Activated CD8-positive, alpha-beta memory T cell treated with anti-CD3 and anti-CD28 coated beads for 1 hour (primary cell): ENCODE measurements around the gene DENND5A.

Source experiments
- DNase-seq, 2 donors: peaks; one replicate each; pipeline ENCODE4 v3.0.0-alpha.2; 2020; ENCODE audit warnings: low read depth in 1 of 2; ENCODE audit errors: extremely low read depth in 1 of 2

Gene DENND5A

DNA sequence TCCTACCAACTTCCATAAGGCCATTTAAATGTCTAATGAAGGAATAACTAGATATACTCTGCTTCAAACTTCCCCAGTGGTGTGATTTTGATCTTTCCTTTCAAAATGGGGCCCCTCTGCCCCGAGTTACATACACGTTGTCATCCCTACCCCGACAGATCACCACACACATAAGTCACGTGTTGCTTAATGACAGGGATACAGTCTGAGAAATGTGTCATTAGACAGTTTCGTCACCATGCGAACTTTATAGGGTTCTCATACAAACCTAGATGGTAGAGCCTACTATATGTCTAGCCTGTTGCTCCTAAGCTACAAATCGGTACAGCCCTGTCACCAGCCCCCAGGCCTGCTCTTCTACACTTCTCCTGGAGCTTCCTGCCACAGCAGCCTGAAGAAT lies 124.0 kb downstream of the DENND5A start:
- DNase-seq: no peak

DNA sequence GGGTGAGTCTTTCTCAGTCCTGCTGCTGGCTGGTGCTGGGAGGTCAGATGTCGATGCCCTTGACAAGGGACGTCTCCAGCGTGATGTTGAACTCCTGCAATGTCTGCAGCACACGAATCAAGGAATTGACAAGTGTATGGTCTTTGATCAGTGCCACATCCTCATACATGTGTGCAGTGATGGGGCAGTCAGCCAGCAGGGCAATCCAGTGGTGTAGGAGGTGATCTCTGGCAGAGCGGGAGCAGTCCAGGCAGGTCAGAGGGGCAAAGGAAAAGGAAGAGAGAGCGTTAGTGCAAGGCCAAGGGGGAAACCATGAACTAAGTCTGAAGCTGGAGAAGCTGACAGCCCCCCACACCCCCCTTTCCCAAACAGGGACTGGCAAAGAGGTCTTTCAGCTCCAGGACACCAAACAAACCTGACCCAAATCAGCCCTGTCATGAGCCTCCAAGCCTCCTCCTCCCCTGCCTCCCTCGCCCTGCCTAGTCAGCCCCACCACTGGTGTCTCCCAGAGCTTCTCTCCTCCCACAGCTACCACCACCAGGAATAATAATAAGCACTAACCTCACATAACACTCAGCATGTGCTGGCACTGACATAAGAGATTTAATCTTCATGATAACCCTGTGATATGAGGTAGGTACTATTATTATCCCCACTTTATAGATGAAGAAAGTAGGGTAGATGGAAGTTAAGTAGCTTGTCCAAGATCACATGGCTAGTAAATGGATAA lies 125.4 kb downstream of the DENND5A start:
- DNase-seq: no peak

DNA sequence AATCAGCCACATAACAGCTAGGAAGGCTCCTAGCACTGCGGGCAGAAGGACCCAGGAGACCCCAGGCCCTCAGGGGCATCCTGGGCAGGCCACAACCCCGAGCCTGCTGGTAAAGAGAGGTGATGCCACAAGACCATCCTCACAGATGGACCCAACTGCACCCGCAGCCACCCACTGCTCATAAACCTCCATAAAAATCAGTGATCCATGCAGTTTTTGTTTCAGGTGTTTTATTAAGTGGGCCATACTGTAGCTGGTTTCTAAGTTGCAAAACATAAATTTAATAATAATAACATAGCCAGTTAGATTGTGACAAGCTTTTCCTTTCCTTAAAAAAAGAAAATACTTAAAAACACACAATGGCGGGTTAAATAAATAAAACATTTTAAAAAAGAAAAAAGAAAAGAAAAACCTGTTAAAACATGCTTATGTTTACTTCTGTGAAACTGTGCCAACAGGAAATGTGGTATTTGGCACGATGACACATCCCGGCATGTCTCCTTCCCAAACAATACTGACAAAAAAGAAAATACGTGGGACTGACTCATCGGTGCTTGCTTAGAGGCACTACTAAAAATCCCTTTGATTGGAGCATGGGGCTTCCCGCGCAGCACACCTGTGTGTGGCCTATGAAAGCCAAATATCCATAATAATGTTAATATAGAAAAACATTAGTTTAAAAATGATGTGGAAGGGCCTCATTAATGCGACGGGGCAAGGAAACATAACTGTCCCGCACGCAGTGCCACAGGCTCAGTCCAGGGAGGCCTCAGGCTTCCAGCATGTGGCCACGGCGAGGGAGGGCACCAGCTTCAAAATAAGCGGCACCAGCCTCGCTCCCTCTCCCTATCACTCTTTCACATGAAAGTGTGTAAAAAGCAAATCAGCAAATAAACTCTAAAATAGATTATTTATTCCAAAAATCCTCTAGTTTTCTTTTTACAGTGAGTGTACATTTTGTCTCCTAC lies 126.3 kb downstream of the DENND5A start:
- no peak for DNase-seq

DNA sequence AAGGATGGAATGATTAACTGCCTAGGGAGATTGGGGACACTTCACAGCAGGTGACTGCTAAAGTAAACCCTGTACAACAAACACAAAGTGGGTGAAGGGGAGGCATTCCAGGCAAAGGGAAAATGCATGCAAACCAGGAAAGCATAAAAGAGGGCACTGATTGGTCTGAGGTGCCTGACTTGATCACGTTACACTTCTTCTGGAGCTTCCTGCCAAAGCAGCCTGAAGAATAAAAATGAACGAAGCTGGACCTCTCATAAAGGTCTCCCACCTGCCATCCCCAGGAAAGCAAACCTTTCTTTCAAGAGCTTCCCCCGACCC lies 127.1 kb downstream of the DENND5A start:
- DNase-seq: no peak

DNA sequence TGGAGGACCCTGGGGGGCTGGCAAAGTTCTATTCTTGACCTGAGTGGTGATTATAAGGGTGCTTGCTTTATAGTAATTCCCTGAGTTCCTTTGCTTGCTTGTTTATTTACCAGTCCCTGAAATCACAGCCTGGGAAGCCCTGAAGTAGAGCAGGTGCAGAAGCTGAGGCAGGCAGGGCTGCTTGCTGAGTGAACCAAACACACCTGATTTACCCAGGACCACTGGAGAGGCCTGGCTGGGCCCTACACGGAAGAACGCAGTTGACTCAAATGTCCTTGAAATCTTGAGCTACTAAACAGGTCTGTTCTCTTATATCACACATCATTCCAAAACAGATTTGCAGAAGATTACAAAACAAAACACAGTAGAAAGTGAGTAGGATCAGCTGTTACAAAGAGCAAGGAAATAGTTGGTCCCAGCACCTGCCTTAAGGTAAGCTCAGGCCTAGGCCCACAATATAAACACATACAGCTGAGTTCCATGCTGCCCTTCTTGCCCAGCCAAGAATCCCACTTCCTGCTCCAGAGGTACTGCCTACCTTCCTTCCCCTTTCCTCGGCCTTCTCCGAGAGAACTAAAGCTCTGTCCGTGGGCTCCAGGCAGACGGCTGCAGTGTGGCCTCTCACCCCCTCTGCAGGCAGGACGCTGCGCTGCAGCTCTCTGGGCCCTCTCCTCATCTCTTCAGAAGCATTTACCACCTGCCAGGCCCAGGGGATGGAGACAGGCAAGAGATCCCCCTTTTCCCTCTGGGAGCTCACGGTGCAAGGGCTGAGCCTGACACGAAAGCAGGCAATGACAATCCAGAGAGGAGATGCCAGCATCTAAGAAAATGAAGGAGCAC lies 127.6 kb downstream of the DENND5A start:
- DNase-seq: peak in 1 of 2 donors; percentile 51

DNA sequence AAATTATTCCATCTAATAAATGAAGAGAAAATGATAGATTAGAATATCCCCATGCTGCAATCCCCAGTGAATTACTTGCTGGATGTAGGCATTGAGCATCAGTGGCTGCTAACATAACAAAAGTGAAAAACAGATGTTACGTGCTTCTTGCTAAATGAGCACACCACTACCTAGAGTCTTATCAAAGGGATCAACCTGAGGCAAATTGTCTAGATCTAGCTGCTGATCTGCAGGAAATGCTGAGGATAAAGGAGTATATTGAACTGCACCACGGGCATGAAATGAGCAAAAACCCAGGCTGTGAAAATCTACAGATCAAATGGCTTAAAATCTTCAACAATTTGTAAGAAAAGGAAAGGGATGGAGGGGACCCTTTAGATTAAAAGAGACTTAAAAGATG lies 128.4 kb downstream of the DENND5A start:
- no peak for DNase-seq

DNA sequence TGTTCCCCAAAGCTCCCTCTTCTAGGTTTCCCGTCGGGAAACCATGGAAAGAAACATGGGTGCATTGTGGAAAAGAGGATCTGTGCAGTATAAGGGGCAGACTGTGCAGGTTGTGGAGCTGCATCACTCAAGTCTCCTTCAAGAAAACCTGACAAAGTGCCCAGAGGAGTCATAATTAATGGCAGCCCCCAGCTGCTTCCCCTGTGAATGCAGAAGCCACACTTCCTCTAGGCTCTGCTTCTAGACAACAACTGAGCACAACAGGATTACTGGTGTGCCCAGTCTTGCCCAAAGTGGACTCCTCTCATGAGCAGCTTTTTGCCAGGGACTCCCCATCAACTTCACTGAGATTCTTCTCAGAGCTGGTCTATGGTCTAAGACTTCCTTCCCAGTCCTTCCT lies 131.2 kb downstream of the DENND5A start:
- no peak for DNase-seq

DNA sequence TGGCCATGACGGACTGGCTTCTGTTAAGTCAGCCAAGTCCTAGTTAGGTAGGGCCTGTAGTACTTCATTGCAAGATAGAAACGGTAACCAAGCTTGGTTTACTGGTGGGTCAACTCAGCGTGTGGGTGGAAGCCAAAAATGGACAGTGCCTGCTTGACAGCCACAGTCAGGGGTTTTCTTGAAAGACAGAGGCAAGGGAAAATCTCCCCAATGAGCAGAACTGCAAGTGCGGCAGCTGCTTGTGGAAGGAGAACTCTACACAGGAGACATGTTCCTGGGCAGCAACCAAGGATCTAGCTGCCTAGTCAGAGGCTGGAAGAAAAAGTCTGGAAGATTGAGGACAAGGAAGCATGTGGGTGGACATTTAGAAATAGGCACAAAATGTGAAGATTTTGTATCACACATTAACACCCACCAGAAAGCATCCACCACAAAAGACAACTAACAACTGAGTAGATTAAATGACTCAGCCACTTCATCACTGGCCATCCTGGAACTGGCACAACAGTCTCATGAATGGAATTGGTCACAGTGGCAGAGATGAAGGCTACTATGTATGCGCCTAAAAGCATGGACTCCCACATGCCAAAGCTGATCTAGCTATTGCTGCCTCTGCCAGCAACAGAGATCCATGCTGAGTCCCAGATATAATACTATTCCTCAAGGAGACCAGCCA lies 132.8 kb downstream of the DENND5A start:
- DNase-seq: no peak

DNA sequence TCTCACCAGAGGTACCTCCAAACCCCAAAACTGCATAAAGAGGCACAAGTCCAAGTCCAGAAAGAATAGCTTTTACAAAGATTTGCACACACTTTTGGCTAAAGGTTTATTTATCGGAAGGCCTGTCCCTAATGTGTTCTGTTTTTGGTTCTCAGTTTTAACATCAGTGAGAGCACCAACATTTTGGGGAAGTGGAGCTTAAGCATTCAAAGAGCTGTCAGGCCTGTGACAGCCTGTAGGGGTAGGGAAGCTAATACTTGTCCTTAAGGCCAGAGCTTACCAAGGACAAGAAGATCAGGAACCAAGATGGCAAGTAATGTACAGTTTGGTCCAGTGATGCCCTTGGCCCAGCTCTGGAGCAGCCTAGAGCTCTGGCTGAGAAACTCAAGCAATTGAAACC lies 134.9 kb downstream of the DENND5A start:
- no peak for DNase-seq

DNA sequence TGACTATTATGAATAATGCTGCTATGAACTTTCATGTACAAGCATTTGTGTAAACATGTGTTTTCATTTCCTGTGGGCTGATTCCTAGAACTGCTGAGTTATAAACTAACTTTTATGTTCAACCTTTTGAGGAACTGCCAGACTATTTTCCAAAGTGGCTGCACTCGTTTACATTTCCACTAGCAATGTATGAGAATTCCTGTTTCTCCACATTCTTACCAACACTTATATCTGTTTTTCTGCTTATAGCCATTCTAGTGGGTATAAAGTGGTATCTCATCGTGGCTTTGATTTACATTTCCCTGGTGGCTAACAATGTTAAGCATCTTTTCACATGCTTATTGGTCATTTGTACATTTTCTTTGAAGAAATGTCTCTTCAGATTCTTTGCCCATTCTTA lies 138.5 kb downstream of the DENND5A start:
- no peak for DNase-seq

DNA sequence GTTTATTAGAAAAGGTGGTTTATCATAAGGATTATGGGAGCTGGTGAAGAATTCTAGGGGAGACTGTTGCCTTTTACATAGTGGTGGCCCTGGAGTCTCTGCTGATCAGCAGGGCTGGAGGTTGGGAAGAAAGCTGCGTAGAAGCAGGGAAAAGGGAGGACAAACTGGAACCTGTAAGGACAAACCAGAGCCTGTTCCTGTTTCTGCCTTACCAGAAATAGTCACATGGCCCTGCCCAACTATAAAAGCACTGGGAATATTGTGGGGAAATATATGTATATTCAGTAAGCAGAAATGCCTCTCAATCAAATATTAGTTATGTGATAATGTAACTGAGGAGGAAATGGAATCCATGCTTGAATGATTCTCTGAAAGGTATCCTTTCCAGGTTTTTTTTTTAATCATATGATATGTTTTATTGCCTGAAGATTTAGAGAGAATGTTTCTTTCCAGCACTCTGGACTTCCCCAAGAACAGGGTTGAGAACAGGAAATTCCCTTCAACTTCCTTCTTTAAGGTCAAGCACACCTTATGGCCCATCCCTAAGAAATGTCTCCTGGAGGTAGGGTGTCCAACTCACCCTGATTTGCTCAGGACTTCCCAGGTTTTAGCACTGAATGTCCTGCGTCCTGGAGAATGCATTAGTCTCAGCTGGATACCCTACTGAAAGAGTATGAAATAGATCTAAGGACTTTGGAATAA lies 139.8 kb downstream of the DENND5A start:
- no peak for DNase-seq

DNA sequence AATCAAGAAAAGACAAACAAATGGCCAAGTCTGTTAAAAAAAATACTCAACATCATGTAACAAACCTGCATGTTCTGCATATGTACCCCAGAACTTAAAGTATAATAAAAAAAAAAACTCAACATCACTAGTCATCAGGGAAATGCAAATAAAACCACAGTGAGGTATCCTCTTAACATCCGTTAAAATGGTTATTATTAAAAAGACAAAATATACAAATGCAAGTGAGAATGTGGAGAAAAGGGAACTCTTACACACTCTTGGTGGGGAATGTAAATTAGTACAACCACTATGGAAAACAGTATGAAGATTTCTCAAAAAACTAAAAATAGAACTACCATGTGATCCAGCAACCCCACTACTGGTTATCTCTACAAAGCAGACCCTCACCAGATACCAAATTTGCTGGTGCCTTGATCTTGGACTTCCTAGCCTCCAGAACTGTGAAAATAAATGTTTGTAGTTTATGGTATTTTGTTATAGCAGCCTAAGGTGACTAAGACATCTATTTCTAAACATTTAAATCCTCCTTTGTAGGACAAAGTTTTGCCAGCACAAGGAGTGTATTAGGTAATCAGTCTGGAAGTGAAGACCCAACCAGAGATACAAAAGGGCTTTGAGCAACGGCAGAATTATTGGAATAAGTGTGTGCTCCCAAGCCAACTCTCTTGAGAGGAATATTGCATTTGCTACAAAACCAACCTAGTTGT lies 141.4 kb downstream of the DENND5A start:
- DNase-seq: no peak

DNA sequence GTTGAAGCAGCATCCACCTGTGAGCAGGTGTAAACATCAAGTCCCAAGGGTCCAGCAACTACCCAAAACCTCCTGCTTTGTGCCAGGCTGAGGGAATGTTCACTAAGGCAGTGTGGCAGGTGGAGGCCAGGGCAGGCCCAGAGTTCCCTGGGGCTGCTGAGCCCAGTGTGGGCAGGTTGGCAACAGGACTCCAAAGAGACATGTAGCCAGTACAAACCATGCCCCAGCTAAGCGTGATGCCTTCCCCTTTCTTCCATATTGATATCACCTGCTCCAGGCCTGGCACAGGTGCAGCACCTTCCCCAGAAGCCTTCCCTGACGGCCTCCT lies 143.7 kb downstream of the DENND5A start:
- no peak for DNase-seq

DNA sequence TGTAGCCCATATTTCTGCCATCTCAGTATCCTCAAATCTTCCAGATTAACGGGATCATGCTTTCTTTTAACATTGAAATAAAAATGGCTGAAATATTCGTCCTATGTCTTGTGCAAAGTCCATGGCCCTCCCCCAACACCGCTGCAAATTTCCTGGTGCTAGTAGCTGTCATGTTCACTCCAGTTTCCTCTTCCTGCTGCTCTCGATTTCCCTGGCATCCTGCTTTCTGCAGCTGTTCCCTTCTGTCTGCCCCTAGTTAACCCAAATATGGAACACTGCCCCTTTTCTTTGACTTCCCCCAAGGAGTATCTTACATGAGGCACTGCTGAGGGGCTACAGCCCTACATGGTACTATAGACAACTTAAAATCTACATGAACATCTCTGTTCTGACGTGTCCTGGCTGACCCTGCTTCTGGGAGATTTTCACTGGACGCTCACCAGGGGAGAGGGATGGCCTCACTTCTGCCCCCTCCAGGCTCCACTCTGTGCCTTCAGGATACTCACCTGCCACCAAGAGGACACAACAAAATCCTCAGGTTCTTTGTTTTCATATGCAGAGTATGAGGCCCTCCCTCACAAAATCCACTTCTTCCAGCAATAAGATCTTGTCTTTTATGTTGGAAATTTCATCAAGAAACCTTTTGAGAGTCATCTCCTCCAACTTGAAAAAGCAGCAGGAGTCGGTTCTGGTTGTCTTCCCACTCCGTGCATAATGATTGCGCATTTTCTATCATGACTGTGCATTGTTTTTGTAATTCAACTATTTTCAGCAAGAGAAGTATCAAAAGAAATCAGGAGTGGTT lies 144.3 kb downstream of the DENND5A start:
- no peak for DNase-seq

DNA sequence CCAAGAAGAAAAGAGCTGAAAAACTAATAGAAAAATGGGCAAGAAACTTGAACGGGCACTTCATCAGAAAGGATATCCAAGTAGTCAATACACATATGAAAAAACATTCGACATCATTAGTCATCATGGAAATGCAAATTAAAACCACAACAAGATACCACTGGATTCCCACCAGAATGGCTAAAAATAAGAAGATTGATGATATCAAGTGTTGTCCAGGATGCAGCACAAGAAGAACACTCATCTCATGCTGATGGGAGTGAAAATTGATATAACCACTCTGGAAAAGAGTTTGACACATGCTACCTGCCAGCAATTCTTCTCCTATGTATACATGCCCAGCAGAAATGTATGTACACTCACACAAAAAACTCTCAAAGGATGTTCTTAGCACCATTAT lies 146.9 kb downstream of the DENND5A start:
- no peak for DNase-seq

DNA sequence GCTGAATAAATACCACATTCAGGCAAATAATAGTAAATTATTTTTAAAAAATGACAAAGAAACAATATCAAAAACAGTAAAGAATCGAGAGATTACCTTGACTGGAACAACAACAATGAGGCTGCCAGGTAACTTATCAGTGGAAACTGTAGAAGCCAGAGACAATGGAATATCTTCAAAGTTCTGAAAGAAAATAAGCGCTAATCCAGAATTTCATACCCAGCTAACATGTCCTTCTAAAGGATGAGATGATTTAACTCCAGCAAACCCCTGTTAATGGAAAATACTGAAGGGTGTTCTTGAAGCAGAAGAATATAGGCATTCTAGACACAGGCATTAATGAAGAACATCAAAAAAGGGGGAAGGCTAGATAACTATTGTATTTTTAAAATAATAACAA lies 153.1 kb downstream of the DENND5A start:
- no peak for DNase-seq

DNA sequence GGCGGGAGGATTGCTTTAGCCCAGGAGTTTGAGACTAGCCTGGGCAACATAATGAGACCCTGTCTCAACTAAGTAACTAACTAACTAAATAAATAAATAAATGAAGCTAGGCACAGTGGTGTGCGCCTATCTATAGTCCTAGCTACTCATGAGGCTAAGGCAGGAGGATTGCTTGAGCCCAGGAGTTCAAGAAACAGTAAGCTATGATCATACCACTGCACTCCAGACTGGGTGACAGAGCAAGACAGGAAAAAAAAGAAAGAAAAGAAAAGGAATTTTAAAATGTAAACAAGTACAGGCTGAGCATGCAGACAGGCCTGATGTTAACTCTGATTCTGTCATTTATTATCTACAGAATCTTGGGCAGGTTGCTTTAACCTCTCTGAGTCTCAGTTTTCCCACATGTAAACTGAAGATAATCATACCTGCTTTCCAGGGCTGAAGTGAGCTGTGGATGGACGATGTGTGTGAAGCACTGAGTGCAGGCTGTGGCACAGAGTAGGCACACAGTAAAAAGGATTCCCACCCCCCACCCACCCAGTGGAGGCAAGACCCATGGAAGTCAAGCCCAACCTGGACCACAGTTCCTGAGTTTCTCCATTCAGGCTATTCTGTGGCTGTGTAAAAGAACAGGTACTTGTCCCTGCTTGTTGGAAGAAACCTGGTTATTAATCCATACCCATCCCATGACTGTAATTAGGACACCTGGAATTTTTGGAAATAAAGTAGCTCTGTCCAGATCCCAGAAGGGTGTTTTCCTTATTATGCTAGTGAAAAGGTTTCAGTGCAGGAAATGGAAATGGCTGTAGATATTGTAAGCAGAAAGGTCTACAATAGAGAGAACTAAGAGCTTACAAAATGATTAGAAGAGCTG lies 155.1 kb downstream of the DENND5A start:
- DNase-seq: no peak

DNA sequence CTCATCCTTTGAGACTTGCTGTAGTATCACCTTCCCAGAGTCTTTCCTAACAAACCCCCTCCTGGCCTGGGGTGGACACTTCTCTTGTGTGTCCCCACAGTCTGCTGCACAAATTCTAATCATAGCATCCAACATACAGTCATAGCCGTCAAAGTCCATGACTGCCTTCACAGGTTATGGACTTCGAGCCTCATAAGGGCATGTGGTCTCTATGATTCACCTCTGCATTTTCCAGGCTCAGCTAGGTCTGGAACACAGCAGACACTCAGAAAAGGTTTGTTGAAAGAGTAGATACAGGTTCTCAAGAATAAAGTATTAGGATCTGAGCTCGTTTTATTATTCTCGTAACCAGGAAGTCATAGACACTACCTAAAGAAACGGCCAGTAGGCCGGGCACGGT lies 160.6 kb downstream of the DENND5A start:
- DNase-seq: no peak
